IPS-20b (cell line): Measurements from ENCODE around the gene PRKCE.

Experiments
- H3K27ac ChIP-seq: one replicate; pipeline ENCODE4 v1.5.1; 2013; ENCODE audit warnings: low read length
- H3K27me3 ChIP-seq: 2 replicates; pipeline ENCODE4 v1.6.1; 2013; ENCODE audit warnings: mild to moderate bottlenecking, low read length, inconsistent platforms; ENCODE audit not compliant: insufficient read depth
- H3K36me3 ChIP-seq: 2 replicates; pipeline ENCODE4 v1.6.1; 2013; ENCODE audit warnings: low read depth, mild to moderate bottlenecking, inconsistent platforms, low read length, moderate library complexity; ENCODE audit not compliant: insufficient read depth
- H3K4me1 ChIP-seq: 2 replicates; pipeline ENCODE4 v1.6.1; 2013; ENCODE audit warnings: mild to moderate bottlenecking, control low read depth, inconsistent platforms, low read length, moderate library complexity; ENCODE audit not compliant: insufficient read depth
- H3K4me3 ChIP-seq: 2 replicates; pipeline ENCODE4 v1.5.1; 2013; ENCODE audit warnings: mild to moderate bottlenecking, low read length, inconsistent platforms
- H3K9ac ChIP-seq: 2 replicates; pipeline ENCODE4 v1.6.1; 2013; ENCODE audit warnings: low read depth, mild to moderate bottlenecking, inconsistent platforms, low read length, moderate library complexity
- H3K9me3 ChIP-seq: 2 replicates; pipeline ENCODE4 v1.6.1; 2013; ENCODE audit warnings: mild to moderate bottlenecking, low read depth, low read length, inconsistent platforms; ENCODE audit not compliant: insufficient read depth

The PRKCE gene

DNA sequence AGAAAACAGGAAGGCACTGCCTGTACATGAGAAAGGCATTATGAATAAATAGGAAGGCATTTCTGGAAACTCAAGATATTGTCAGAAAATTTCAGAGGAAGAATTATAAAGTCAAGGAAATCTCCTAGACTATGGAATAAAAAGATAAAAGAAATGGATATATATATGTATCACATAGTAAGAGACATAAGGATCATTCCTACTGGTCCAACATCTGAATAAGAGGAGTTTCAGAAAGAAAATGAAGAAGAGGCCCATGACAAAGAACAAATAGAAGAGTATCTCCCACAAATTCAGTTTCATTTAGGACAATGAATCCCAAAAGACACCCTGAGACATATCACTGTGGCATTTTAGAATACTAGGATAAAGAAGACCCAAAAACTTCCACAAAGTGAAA lies 178.8 kb downstream of the PRKCE start:
- Histone ChIP-seq H3K36me3 (no peaks in the 10 kb centered on the region), H3K9ac (no peak overlapping the region), H3K4me3 (no peak overlapping the region), H3K27ac (no peak overlapping the region), H3K9me3 (peaks cover 13% of the 10 kb centered on the region; the same call in 1 of the 2 replicates), H3K27me3 (no peaks in the 10 kb centered on the region), H3K4me1 (no peaks in the 10 kb centered on the region)

- Histone ChIP-seq H3K36me3 (no peaks in the 10 kb centered on the region), H3K27ac (no peak overlapping the region), H3K4me3 (no peak overlapping the region)
Observed at GRCh38 chr2:45833301-45833967, 182.0 kb downstream of the PRKCE start.

GRCh38 chr2:45833968-45834344 lies 182.5 kb downstream of the PRKCE start:
- Histone ChIP-seq H3K36me3 (no peaks in the 10 kb centered on the region), H3K27me3 (no peaks in the 10 kb centered on the region), H3K9ac (no peak overlapping the region), H3K27ac (no peak overlapping the region), H3K4me1 (peaks cover 9% of the 10 kb centered on the region; the same call in 1 of the 2 replicates), H3K4me3 (no peak overlapping the region), H3K9me3 (peaks cover 13% of the 10 kb centered on the region; the same call in 1 of the 2 replicates)

More at GRCh38 chr2:45833301-45833967, 182.0 kb downstream of the PRKCE start:
- Histone ChIP-seq H3K9ac (no peak overlapping the region), H3K9me3 (peaks cover 13% of the 10 kb centered on the region; the same call in 1 of the 2 replicates), H3K27me3 (no peaks in the 10 kb centered on the region), H3K4me1 (peaks cover 9% of the 10 kb centered on the region; the same call in 1 of the 2 replicates)

GRCh38 chr2:45834372-45834771 lies 182.9 kb downstream of the PRKCE start:
- Histone ChIP-seq H3K9ac (no peak overlapping the region), H3K27me3 (no peaks in the 10 kb centered on the region), H3K27ac (no peak overlapping the region), H3K4me1 (peaks cover 9% of the 10 kb centered on the region; the same call in 1 of the 2 replicates), H3K9me3 (peaks cover 13% of the 10 kb centered on the region; the same call in 1 of the 2 replicates), H3K36me3 (no peaks in the 10 kb centered on the region), H3K4me3 (no peak overlapping the region)

DNA sequence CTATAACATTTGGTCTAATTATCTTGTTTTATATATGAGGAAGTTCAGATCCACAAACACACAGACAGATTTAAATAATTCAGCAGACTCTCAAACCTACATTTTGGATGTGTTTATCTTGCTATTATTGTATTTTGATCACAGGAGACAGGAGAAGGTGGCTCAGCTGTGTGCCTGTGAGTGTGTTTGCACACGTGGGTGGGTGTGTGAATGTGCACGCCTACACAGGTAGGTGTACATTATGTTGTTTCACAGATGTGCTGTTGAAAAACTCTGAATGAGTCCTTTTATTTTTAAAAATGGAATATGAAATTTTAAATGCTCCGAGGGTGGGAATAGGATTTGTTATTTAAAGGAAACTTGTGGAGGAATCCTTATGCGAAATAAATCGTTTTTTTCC lies 183.4 kb downstream of the PRKCE start:
- H3K9ac ChIP-seq, result no peak overlapping the region
- H3K27ac ChIP-seq, result no peak overlapping the region
- no peaks in the 10 kb centered on the region for H3K36me3 ChIP-seq
- H3K4me3 ChIP-seq, result no peak overlapping the region
- H3K4me1 ChIP-seq, result peaks cover 9% of the 10 kb centered on the region; the same call in 1 of the 2 replicates
- peaks cover 13% of the 10 kb centered on the region; the same call in 1 of the 2 replicates for H3K9me3 ChIP-seq
- no peaks in the 10 kb centered on the region for H3K27me3 ChIP-seq

- Histone ChIP-seq H3K27me3 (no peaks in the 10 kb centered on the region; the same call in 1 of the 2 replicates), H3K4me1 (peaks cover 9% of the 10 kb centered on the region; the same call in 1 of the 2 replicates), H3K9me3 (peaks cover under 1% of the 10 kb centered on the region; the same call in 1 of the 2 replicates), H3K27ac (no peak overlapping the region), H3K36me3 (no peaks in the 10 kb centered on the region), H3K4me3 (no peak overlapping the region), H3K9ac (no peak overlapping the region)
Observed at GRCh38 chr2:45836316-45836715, 184.8 kb downstream of the PRKCE start.

DNA sequence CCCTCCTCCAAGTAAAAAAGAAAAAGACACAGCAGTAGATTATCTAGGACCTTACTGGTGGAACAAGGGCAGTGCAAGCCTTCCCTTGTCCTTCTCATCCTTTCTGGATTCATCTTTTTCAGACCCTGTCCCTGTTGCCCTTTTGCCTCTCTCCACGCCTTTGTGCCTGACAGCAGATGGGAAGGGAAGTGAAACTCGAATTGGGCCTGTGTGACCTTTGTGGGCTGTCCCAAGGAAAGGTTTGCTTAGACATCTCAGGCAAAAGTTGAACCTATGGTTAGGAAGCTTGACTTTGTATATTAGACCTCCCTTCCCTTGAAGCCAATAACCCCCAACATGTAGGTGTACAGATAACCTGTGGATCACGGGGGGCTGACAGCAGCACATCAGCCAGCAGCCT lies 185.3 kb downstream of the PRKCE start:
- no peaks in the 10 kb centered on the region for H3K9me3 ChIP-seq
- H3K4me1 ChIP-seq, result peaks cover 9% of the 10 kb centered on the region; the same call in 1 of the 2 replicates
- no peaks in the 10 kb centered on the region for H3K36me3 ChIP-seq
- no peak overlapping the region for H3K27ac ChIP-seq
- H3K27me3 ChIP-seq, result no peaks in the 10 kb centered on the region; the same call in 1 of the 2 replicates
- no peak overlapping the region for H3K9ac ChIP-seq
- H3K4me3 ChIP-seq, result no peak overlapping the region

DNA sequence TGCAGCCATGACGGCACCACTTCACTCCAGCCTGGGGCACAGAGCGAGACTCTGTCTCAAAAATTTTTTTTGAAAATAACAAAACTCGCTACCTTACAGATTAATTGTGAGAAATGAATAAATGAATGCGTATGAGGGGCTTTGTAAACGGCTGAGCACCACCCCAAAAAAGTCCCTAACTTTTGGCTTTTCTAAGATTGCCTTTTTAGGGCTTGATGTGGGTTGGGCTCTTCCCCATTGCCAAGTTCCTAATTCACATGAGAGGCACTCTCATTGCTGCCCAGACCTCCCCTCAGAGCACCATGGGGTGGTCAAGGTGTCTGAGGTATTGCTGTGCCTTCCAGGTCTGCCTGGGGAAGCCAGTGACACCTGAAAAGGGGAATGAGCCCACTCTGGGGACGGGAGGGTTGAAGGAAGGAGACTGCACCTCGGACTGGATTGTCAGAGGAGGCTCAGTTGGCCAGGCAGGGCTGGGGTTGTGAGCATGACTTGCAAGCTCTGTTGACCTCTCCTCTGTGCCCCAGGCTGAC lies 186.4 kb downstream of the PRKCE start:
- no peak overlapping the region for H3K27ac ChIP-seq
- no peaks in the 10 kb centered on the region for H3K36me3 ChIP-seq
- H3K27me3 ChIP-seq, result no peaks in the 10 kb centered on the region; the same call in 1 of the 2 replicates
- H3K9ac ChIP-seq, result no peak overlapping the region
- no peak overlapping the region for H3K4me3 ChIP-seq
- H3K4me1 ChIP-seq, result peaks cover 9% of the 10 kb centered on the region; the same call in 1 of the 2 replicates
- no peaks in the 10 kb centered on the region for H3K9me3 ChIP-seq

DNA sequence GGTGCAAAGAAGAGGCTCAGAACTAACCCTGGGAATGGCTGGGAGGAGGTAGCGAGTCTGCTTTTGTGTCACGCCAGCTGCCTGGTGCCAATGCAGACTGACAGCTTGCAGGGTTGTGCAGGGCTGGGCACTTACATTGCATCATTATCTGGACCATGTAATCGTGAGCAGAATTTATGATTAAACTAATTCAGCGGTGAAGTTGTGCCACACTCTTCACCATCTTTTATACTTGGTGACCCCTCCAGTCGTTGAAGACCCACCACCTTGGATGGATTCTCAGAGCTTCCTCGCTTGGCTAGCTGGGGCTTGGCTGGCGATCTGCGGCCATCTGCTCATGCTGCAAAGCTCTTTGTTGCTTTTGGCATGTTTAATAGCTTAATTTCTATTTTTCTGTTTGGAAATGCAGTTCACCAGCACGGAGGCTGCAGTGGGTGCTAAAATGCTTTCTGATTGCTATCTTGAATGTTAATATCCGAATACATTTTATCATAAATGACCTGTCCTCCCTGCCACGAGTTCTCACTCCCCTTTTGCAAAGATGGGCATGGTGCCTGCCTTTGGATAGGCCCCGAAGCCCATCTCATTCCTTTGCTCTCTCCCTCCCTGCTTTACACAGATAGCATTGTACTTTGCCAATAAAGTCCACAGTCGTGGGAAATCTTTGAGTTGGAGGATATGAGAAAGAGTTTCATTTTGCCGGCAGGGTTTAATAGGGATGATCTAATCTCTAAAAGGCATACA lies 188.2 kb downstream of the PRKCE start:
- Histone ChIP-seq H3K4me3 (no peak overlapping the region), H3K27ac (no peak overlapping the region), H3K4me1 (peaks cover 9% of the 10 kb centered on the region; the same call in 1 of the 2 replicates), H3K9ac (no peak overlapping the region), H3K36me3 (no peaks in the 10 kb centered on the region), H3K9me3 (no peaks in the 10 kb centered on the region), H3K27me3 (no peaks in the 10 kb centered on the region; the same call in 1 of the 2 replicates)

- H3K9ac ChIP-seq, result no peak overlapping the region
Observed at GRCh38 chr2:45840481-45840880, 189.0 kb downstream of the PRKCE start.

GRCh38 chr2:45841752-45842407 lies 190.4 kb downstream of the PRKCE start:
- Histone ChIP-seq H3K4me1 (peaks cover under 1% of the 10 kb centered on the region; the same call in 1 of the 2 replicates), H3K36me3 (no peaks in the 10 kb centered on the region), H3K9ac (no peak overlapping the region), H3K9me3 (no peaks in the 10 kb centered on the region), H3K27me3 (no peaks in the 10 kb centered on the region; the same call in 1 of the 2 replicates), H3K27ac (no peak overlapping the region), H3K4me3 (no peak overlapping the region)

More at GRCh38 chr2:45840481-45840880, 189.0 kb downstream of the PRKCE start:
- H3K27ac ChIP-seq, result no peak overlapping the region
- no peaks in the 10 kb centered on the region for H3K36me3 ChIP-seq
- H3K4me1 ChIP-seq, result peaks cover 9% of the 10 kb centered on the region; the same call in 1 of the 2 replicates
- H3K9me3 ChIP-seq, result no peaks in the 10 kb centered on the region
- H3K4me3 ChIP-seq, result no peak overlapping the region
- no peaks in the 10 kb centered on the region; the same call in 1 of the 2 replicates for H3K27me3 ChIP-seq
